PFSK-1 (cell line): ENCODE results near the gene RND3.

Experiments used
- POLR2AphosphoS5 ChIP-seq: IDR thresholded peaks from 2 replicates; pipeline ENCODE4 v1.6.1; 2012; ENCODE audit warnings: low read depth, mild to moderate bottlenecking, control low read depth, low read length, moderate library complexity
- SIN3A ChIP-seq: IDR thresholded peaks from 2 replicates; pipeline ENCODE4 v1.6.1; 2012; ENCODE audit warnings: mild to moderate bottlenecking, low read length, moderate library complexity, borderline replicate concordance; ENCODE audit not compliant: insufficient read depth
- TF ChIP-seq, protein P1 (sequence below), 2 experiments: IDR thresholded peaks; 2 replicates each; pipeline versions ENCODE4 v1.6.1 to v1.8.0; 2011 to 2012; ENCODE audit warnings: low read depth in 2 of 2, low read length in 2 of 2, control low read depth in 1 of 2, inconsistent platforms in 1 of 2, mild to moderate bottlenecking in 1 of 2, moderate library complexity in 1 of 2; ENCODE audit not compliant: insufficient read depth in 1 of 2

DNA sequence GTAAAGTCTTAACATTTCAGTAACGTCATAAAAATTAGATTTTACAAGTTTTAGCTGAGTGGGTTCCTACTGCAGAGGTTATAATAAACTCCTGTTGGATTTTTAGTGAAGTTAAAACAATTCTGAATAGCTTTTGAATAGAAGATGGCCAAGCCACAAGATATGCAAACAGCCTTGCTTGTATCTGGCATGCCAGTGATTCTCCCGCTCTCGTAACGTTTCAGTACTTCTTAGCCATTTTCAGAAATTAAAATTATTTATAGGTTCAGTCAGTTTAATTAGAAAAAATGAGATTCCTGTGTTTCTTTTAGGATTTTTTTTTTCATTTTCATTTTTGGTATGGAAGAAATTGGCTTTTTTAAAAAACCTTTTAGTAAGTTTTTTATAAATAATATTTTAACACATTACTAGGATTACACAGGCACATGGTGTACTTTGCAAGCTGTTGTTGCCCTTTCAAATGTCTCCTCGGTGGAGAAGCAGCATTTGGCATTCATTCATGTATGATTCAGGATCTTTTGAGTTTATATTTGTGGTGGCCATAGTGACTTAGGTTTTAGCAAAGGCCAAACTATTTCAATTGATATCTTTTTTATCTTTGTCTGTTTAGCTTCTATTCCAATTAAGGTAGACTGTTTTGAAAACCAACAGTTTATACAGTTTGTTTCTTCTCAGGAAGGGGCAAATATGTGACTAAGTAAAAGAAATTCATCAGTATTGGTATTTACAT lies 30.6 kb upstream of the RND3 start:
- TF ChIP-seq POLR2AphosphoS5, result no peak
- TF ChIP-seq, protein P1, sequence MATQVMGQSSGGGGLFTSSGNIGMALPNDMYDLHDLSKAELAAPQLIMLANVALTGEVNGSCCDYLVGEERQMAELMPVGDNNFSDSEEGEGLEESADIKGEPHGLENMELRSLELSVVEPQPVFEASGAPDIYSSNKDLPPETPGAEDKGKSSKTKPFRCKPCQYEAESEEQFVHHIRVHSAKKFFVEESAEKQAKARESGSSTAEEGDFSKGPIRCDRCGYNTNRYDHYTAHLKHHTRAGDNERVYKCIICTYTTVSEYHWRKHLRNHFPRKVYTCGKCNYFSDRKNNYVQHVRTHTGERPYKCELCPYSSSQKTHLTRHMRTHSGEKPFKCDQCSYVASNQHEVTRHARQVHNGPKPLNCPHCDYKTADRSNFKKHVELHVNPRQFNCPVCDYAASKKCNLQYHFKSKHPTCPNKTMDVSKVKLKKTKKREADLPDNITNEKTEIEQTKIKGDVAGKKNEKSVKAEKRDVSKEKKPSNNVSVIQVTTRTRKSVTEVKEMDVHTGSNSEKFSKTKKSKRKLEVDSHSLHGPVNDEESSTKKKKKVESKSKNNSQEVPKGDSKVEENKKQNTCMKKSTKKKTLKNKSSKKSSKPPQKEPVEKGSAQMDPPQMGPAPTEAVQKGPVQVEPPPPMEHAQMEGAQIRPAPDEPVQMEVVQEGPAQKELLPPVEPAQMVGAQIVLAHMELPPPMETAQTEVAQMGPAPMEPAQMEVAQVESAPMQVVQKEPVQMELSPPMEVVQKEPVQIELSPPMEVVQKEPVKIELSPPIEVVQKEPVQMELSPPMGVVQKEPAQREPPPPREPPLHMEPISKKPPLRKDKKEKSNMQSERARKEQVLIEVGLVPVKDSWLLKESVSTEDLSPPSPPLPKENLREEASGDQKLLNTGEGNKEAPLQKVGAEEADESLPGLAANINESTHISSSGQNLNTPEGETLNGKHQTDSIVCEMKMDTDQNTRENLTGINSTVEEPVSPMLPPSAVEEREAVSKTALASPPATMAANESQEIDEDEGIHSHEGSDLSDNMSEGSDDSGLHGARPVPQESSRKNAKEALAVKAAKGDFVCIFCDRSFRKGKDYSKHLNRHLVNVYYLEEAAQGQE (IDR thresholded peaks at IDR 0.05; ENCODE audit: insufficient read depth in 1 of 2, low read depth in 2 of 2, low read length in 2 of 2), result no peak
- no peak for TF ChIP-seq SIN3A
